Gastroesophageal sphincter (tissue), 3 donors: ENCODE results near the gene DGKE.

Source experiments
- POLR2A ChIP-seq, 2 donors: fragments of 450-650 bp; IDR thresholded peaks; one replicate each; pipeline ENCODE4 v1.6.1; 2017; ENCODE audit warnings: antibody characterized with exemption in 2 of 2, mild to moderate bottlenecking in 2 of 2, moderate library complexity in 1 of 2
- POLR2AphosphoS5 ChIP-seq: sonication (generic); formaldehyde crosslinking; IDR thresholded peaks from one replicate; pipeline ENCODE4 v1.6.1; 2017; ENCODE audit warnings: antibody characterized with exemption
- TF ChIP-seq, protein P1 (sequence below), 4 experiments: fragments of 200-600 bp in 2 of 4; fragments of 450-650 bp in 2 of 4; sonication (generic) in 1 of 4; IDR thresholded peaks; one replicate each; pipeline ENCODE4 v1.5.1; 2017 to 2019; ENCODE audit warnings: antibody characterized with exemption in 4 of 4, mild to moderate bottlenecking in 2 of 4, moderate library complexity in 2 of 4

DNA sequence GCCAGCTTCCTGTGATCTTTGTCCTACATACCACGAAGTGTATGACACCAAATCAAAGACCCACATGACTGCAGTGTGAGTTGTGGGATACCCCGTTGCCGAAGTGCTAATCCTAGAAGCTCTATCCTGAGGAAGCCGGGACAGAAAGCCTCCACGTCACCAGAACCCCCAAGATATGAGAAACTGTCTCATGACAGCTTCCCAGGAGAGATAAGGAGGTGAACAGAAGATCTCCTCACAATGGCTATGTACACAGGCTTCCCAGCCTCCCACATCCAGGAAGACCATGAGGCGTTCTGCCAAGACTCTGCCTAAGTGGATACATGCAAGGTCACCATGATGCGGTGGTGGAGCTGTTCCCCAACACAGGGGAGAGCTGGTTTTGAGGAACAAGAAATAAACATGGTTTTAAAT is 42.8 kb downstream of the DGKE start:
- TF ChIP-seq, protein P1, sequence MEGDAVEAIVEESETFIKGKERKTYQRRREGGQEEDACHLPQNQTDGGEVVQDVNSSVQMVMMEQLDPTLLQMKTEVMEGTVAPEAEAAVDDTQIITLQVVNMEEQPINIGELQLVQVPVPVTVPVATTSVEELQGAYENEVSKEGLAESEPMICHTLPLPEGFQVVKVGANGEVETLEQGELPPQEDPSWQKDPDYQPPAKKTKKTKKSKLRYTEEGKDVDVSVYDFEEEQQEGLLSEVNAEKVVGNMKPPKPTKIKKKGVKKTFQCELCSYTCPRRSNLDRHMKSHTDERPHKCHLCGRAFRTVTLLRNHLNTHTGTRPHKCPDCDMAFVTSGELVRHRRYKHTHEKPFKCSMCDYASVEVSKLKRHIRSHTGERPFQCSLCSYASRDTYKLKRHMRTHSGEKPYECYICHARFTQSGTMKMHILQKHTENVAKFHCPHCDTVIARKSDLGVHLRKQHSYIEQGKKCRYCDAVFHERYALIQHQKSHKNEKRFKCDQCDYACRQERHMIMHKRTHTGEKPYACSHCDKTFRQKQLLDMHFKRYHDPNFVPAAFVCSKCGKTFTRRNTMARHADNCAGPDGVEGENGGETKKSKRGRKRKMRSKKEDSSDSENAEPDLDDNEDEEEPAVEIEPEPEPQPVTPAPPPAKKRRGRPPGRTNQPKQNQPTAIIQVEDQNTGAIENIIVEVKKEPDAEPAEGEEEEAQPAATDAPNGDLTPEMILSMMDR (IDR thresholded peaks at IDR 0.05): no peak
- no peak for TF ChIP-seq POLR2AphosphoS5
- no peak for TF ChIP-seq POLR2A (IDR thresholded peaks at IDR 0.05)
